Keratinocyte (primary cell): ENCODE results near the gene RNF144B. TPM values are rescaled to one million over a fixed set of nuclear protein-coding genes. Genes with fewer than 3 reads are reported as not detected.

Source experiments
- DNase-seq: peaks from one replicate; pipeline ENCODE4 v3.0.0-alpha.2; 2011; ENCODE audit warnings: low read depth, missing footprints, low spot score
- FAIRE-seq: peaks from 2 replicates; lab custom pipeline; 2011; peaks lifted over from hg19 to GRCh38; lab: Jason Lieb, UNC
- H2AFZ ChIP-seq: 2 replicates; pipeline ENCODE4 v1.6.0; 2012; ENCODE audit warnings: low read length, control low read depth, inconsistent platforms; ENCODE audit not compliant: control insufficient read depth
- H3K27ac ChIP-seq: 2 replicates; pipeline ENCODE4 v1.5.1; 2011; ENCODE audit warnings: low read length; ENCODE audit not compliant: control insufficient read depth, insufficient read depth
- H3K27me3 ChIP-seq: 3 replicates; pipeline ENCODE4 v1.6.0; 2011; ENCODE audit warnings: low read length; ENCODE audit not compliant: control insufficient read depth, insufficient read depth; ENCODE audit errors: extremely low read depth
- H3K36me3 ChIP-seq, 2 experiments: 2 replicates in 1 of 2; 3 replicates in 1 of 2; pipeline ENCODE4 v1.5.1; 2011; ENCODE audit warnings: low read length in 2 of 2, mild to moderate bottlenecking in 1 of 2; ENCODE audit not compliant: control insufficient read depth in 2 of 2, insufficient read depth in 2 of 2; ENCODE audit errors: extremely low read depth in 1 of 2
- H3K4me1 ChIP-seq: 3 replicates; pipeline ENCODE4 v1.5.1; 2011; ENCODE audit warnings: low read length; ENCODE audit not compliant: control insufficient read depth, insufficient read depth; ENCODE audit errors: extremely low read depth
- H3K4me2 ChIP-seq: 3 replicates; pipeline ENCODE4 v1.6.0; 2011; ENCODE audit warnings: low read depth, low read length; ENCODE audit not compliant: control insufficient read depth, insufficient read depth; ENCODE audit errors: extremely low read depth
- H3K4me3 ChIP-seq, 3 experiments: fragments of 200-600 bp in 1 of 3; sonication (generic) in 1 of 3; 2 replicates in 2 of 3; 3 replicates in 1 of 3; pipeline ENCODE4 v1.5.1; 2011 to 2016; ENCODE audit warnings: low read length in 3 of 3, mild to moderate bottlenecking in 3 of 3, control low read depth in 2 of 3, inconsistent platforms in 1 of 3, low read depth in 1 of 3, mixed read lengths in 1 of 3, mixed run types in 1 of 3, moderate library complexity in 1 of 3; ENCODE audit not compliant: control insufficient read depth in 2 of 3, insufficient read depth in 2 of 3; ENCODE audit errors: extremely low read depth in 1 of 3
- H3K79me2 ChIP-seq: 2 replicates; pipeline ENCODE4 v1.6.0; 2012; ENCODE audit warnings: low read length; ENCODE audit not compliant: control insufficient read depth, insufficient read depth
- H3K9ac ChIP-seq: 3 replicates; pipeline ENCODE4 v1.6.0; 2011; ENCODE audit warnings: low read length; ENCODE audit not compliant: control insufficient read depth, insufficient read depth; ENCODE audit errors: extremely low read depth
- H3K9me1 ChIP-seq: 3 replicates; pipeline ENCODE4 v1.6.0; 2011; ENCODE audit warnings: low read length; ENCODE audit not compliant: control insufficient read depth, insufficient read depth; ENCODE audit errors: extremely low read depth
- H3K9me3 ChIP-seq: 2 replicates; pipeline ENCODE4 v1.5.1; 2012; ENCODE audit warnings: low read depth, low read length; ENCODE audit not compliant: control insufficient read depth
- H4K20me1 ChIP-seq: 3 replicates; pipeline ENCODE4 v1.6.0; 2011; ENCODE audit warnings: low read length; ENCODE audit not compliant: control insufficient read depth, insufficient read depth; ENCODE audit errors: extremely low read depth
- CTCF ChIP-seq, 3 experiments: IDR thresholded peaks in 1 of 3; conservative IDR thresholded peaks in 1 of 3; optimal IDR thresholded peaks in 1 of 3; 2 replicates in 2 of 3; 3 replicates in 1 of 3; pipeline versions ENCODE3 to v1.5.1; 2011; ENCODE audit warnings: low read length in 3 of 3, mild to moderate bottlenecking in 3 of 3, moderate library complexity in 2 of 3, control low read depth in 1 of 3, inconsistent platforms in 1 of 3; ENCODE audit not compliant: insufficient read depth in 2 of 3; ENCODE audit errors: extremely low read depth in 1 of 3
- EZH2 ChIP-seq: IDR thresholded peaks from one replicate; pipeline ENCODE4 v1.6.1; 2012; ENCODE audit warnings: inconsistent platforms, mild to moderate bottlenecking, low read length, moderate library complexity
- dilution Hi-C: fragments of 300-500 bp; cut with MboI; formaldehyde crosslinking; loops from one replicate; pipeline ENCODE4 v1.7.0; 2020; ENCODE audit warnings: low sequenced_read_pairs; ENCODE audit not compliant: extremely low pct_ligation_motif_present
- polyA minus RNA-seq, 3 experiments: library from RNA; depleted of rRNA, polyadenylated mRNA; stranded (reverse); fragments of >200 nt; gene quantifications; 1 replicate in 1 of 3; 2 replicates in 1 of 3; 3 replicates in 1 of 3; pipeline ENCODE4 v1.2.3, GENCODE V29; 2011
- polyA plus RNA-seq, 5 experiments: library from polyadenylated mRNA; depleted of rRNA in 3 of 5; stranded (reverse) in 3 of 5; stranded (forward) in 1 of 5; unstranded in 1 of 5; fragments of >200 nt; gene quantifications; 1 replicate in 1 of 5; 2 replicates in 3 of 5; 3 replicates in 1 of 5; pipeline versions ENCODE4 v1.2.1 to v1.2.3, GENCODE V29; 2011 to 2012; ENCODE audit warnings: missing spikeins in 2 of 5, low read depth in 1 of 5, low replicate concordance in 1 of 5

Gene RNF144B
- polyA plus RNA-seq (6.9 to 9.0 TPM (median 8.0 TPM) in 3 replicates), polyA minus RNA-seq (17.8 to 28.0 TPM (median 27.5 TPM) in 3 replicates)
- polyA plus RNA-seq (2011; ENCODE audit: low read depth): 15.1 TPM
- polyA plus RNA-seq (2011; cell fraction: cytosol; rRNA removed): 4.7 and 8.6 TPM in 2 replicates
- polyA plus RNA-seq (2011; cell fraction: nucleus; rRNA removed): 9.2 and 11.0 TPM in 2 replicates
- polyA plus RNA-seq (2012; ENCODE audit: low replicate concordance): 8.5 and 18.1 TPM in 2 replicates
- 15.3 TPM for polyA minus RNA-seq (2011; cell fraction: cytosol; rRNA and poly(A)+ RNA removed)
- polyA minus RNA-seq (2011; cell fraction: nucleus; rRNA and poly(A)+ RNA removed): 17.6 and 29.7 TPM in 2 replicates

GRCh38 chr6:18387061-18387721 lies at the start of gene RNF144B:
Gene RNF144B, plus strand, starts transcription at chr6:18387350. Its CDS starts 12,185 bp downstream, at chr6:18399535.
- no peaks in the 10 kb centered on the region for H3K9me1 ChIP-seq
- dilution Hi-C loops: no loop called here
- no peaks in the 10 kb centered on the region for H4K20me1 ChIP-seq
- H3K27me3 ChIP-seq: no peaks in the 10 kb centered on the region
- peaks cover 33% of the 10 kb centered on the region for H3K79me2 ChIP-seq
- TF ChIP-seq CTCF (optimal IDR thresholded peaks at IDR 0.05 in 1 of 3, IDR thresholded peaks at IDR 0.05 in 1 of 3, conservative IDR thresholded peaks at IDR 0.05 in 1 of 3; ENCODE audit: extremely low read depth in 1 of 3, insufficient read depth in 2 of 3, low read length in 3 of 3): no peak
- TF ChIP-seq EZH2: no peak
- peak; percentile 59 for FAIRE-seq
- peak within 1 kb of the TSS; percentile 75 for H2AFZ ChIP-seq
- peak within 1 kb of the TSS; percentile 87 for H3K4me2 ChIP-seq
- H3K4me3 ChIP-seq: peak within 1 kb of the TSS; percentile 74 to 96 (median 82)
- no peaks in the 10 kb centered on the region for H3K9me3 ChIP-seq
- peak within 1 kb of the TSS; percentile 94 for H3K27ac ChIP-seq
- peak; percentile 80 for DNase-seq
- peaks cover 0 to 2% of the 10 kb centered on the region in 2 experiments for H3K36me3 ChIP-seq
- H3K9ac ChIP-seq: peak within 1 kb of the TSS; percentile 86
- H3K4me1 ChIP-seq: peaks cover 33% of the 10 kb centered on the region

- no peaks in the 10 kb centered on the region for H3K79me2 ChIP-seq
- no peaks in the 10 kb centered on the region for H4K20me1 ChIP-seq
- H3K36me3 ChIP-seq: no peaks in the 10 kb centered on the region
- no peaks in the 10 kb centered on the region for H3K9me3 ChIP-seq
- dilution Hi-C loops: no loop called here
- no peak overlapping the region for H3K9ac ChIP-seq
- H3K27me3 ChIP-seq: no peaks in the 10 kb centered on the region
- TF ChIP-seq CTCF (optimal IDR thresholded peaks at IDR 0.05 in 1 of 3, IDR thresholded peaks at IDR 0.05 in 1 of 3, conservative IDR thresholded peaks at IDR 0.05 in 1 of 3; ENCODE audit: extremely low read depth in 1 of 3, insufficient read depth in 2 of 3, low read length in 3 of 3): no peak
- no peak for TF ChIP-seq EZH2
- H3K9me1 ChIP-seq: no peaks in the 10 kb centered on the region
- H3K4me2 ChIP-seq: no peak overlapping the region
- no peak overlapping the region for H3K4me3 ChIP-seq
- H2AFZ ChIP-seq: no peak overlapping the region
- no peak for DNase-seq
- FAIRE-seq: peak; percentile 81
- no peak overlapping the region for H3K27ac ChIP-seq
- peaks cover 39% of the 10 kb centered on the region for H3K4me1 ChIP-seq
These were observed 47.6 kb upstream of the RNF144B start for GRCh38 chr6:18339599-18339998.
